ENCODE results near the gene WDR46. TPM values are rescaled to one million over a fixed set of nuclear protein-coding genes. Genes with fewer than 3 reads are reported as not detected.

Gene WDR46
- polyA plus RNA-seq, 1 donor from 2014 or later, result 62.5 TPM

- Histone ChIP-seq H3K27ac (ENCODE audit: low read length) (no peak overlapping the region), H3K4me3 (ENCODE audit: low read length) (no peak overlapping the region), H3K9me2 (ENCODE audit: insufficient read depth, low read length) (no peaks in the 10 kb centered on the region), H3K36me3 (ENCODE audit: insufficient read depth, low read length) (no peaks in the 10 kb centered on the region), H2AFZ (ENCODE audit: low read depth, low read length) (no peak overlapping the region), H3K9me3 (ENCODE audit: low read length) (no peaks in the 10 kb centered on the region), H4K20me1 (ENCODE audit: insufficient read depth) (no peaks in the 10 kb centered on the region), H3F3A (ENCODE audit: insufficient read depth, low read length, poor library complexity, severe bottlenecking) (no peaks in the 10 kb centered on the region), H3K9ac (ENCODE audit: low read length) (no peak overlapping the region), H3K27me3 (ENCODE audit: insufficient read depth, low read depth, low read length) (no peaks in the 10 kb centered on the region), H3K4me2 (ENCODE audit: low read length) (no peak overlapping the region), H3K79me2 (replicated peaks; ENCODE audit: insufficient read depth, low read length) (peaks cover 12% of the 10 kb centered on the region)
- TF ChIP-seq, protein P1, sequence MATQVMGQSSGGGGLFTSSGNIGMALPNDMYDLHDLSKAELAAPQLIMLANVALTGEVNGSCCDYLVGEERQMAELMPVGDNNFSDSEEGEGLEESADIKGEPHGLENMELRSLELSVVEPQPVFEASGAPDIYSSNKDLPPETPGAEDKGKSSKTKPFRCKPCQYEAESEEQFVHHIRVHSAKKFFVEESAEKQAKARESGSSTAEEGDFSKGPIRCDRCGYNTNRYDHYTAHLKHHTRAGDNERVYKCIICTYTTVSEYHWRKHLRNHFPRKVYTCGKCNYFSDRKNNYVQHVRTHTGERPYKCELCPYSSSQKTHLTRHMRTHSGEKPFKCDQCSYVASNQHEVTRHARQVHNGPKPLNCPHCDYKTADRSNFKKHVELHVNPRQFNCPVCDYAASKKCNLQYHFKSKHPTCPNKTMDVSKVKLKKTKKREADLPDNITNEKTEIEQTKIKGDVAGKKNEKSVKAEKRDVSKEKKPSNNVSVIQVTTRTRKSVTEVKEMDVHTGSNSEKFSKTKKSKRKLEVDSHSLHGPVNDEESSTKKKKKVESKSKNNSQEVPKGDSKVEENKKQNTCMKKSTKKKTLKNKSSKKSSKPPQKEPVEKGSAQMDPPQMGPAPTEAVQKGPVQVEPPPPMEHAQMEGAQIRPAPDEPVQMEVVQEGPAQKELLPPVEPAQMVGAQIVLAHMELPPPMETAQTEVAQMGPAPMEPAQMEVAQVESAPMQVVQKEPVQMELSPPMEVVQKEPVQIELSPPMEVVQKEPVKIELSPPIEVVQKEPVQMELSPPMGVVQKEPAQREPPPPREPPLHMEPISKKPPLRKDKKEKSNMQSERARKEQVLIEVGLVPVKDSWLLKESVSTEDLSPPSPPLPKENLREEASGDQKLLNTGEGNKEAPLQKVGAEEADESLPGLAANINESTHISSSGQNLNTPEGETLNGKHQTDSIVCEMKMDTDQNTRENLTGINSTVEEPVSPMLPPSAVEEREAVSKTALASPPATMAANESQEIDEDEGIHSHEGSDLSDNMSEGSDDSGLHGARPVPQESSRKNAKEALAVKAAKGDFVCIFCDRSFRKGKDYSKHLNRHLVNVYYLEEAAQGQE (IDR thresholded peaks at IDR 0.05; ENCODE audit: borderline replicate concordance), result no peak
- TF ChIP-seq EP300 (conservative IDR thresholded peaks at IDR 0.05; ENCODE audit: poor library complexity, severe bottlenecking) (no peak), EZH2 (IDR thresholded peaks at IDR 0.05; ENCODE audit: borderline replicate concordance, insufficient read depth, low read length, poor library complexity, severe bottlenecking) (no peak), POLR2AphosphoS5 (IDR thresholded peaks at IDR 0.05) (no peak), TAF1 (IDR thresholded peaks at IDR 0.05; ENCODE audit: low read depth) (no peak), SMC3 (conservative IDR thresholded peaks at IDR 0.05; ENCODE audit: poor library complexity) (no peak), RAD21 (conservative IDR thresholded peaks at IDR 0.05) (no peak), MXI1 (conservative IDR thresholded peaks at IDR 0.05; ENCODE audit: poor library complexity, severe bottlenecking) (no peak)
- TF ChIP-seq, protein P2, sequence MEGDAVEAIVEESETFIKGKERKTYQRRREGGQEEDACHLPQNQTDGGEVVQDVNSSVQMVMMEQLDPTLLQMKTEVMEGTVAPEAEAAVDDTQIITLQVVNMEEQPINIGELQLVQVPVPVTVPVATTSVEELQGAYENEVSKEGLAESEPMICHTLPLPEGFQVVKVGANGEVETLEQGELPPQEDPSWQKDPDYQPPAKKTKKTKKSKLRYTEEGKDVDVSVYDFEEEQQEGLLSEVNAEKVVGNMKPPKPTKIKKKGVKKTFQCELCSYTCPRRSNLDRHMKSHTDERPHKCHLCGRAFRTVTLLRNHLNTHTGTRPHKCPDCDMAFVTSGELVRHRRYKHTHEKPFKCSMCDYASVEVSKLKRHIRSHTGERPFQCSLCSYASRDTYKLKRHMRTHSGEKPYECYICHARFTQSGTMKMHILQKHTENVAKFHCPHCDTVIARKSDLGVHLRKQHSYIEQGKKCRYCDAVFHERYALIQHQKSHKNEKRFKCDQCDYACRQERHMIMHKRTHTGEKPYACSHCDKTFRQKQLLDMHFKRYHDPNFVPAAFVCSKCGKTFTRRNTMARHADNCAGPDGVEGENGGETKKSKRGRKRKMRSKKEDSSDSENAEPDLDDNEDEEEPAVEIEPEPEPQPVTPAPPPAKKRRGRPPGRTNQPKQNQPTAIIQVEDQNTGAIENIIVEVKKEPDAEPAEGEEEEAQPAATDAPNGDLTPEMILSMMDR (IDR thresholded peaks at IDR 0.05; ENCODE audit: poor library complexity, severe bottlenecking), result no peak
These were observed 16.0 kb upstream of the WDR46 start for GRCh38 chr6:33305052-33305451.

- Histone ChIP-seq H4K20me1 (ENCODE audit: insufficient read depth) (no peaks in the 10 kb centered on the region), H3K79me2 (replicated peaks; ENCODE audit: insufficient read depth, low read length) (peaks cover 12% of the 10 kb centered on the region)
These were observed 15.2 kb upstream of the WDR46 start for GRCh38 chr6:33304216-33304615.

More at GRCh38 chr6:33304216-33304615, 15.2 kb upstream of the WDR46 start:
- TF ChIP-seq EZH2 (IDR thresholded peaks at IDR 0.05; ENCODE audit: borderline replicate concordance, insufficient read depth, low read length, poor library complexity, severe bottlenecking) (no peak), MXI1 (conservative IDR thresholded peaks at IDR 0.05; ENCODE audit: poor library complexity, severe bottlenecking) (no peak), RAD21 (conservative IDR thresholded peaks at IDR 0.05) (no peak), EP300 (conservative IDR thresholded peaks at IDR 0.05; ENCODE audit: poor library complexity, severe bottlenecking) (no peak), POLR2AphosphoS5 (IDR thresholded peaks at IDR 0.05) (no peak), TAF1 (IDR thresholded peaks at IDR 0.05; ENCODE audit: low read depth) (no peak)
- TF ChIP-seq, protein P1 (IDR thresholded peaks at IDR 0.05; ENCODE audit: borderline replicate concordance), result no peak
- no peak overlapping the region for H3K4me3 ChIP-seq (ENCODE audit: low read length)
- no peak overlapping the region for H3K4me2 ChIP-seq (ENCODE audit: low read length)
- no peaks in the 10 kb centered on the region for H3K9me2 ChIP-seq (ENCODE audit: insufficient read depth, low read length)
- no peak overlapping the region for H2AFZ ChIP-seq (ENCODE audit: low read depth, low read length)
- H3K36me3 ChIP-seq (ENCODE audit: insufficient read depth, low read length), result no peaks in the 10 kb centered on the region
- no peak overlapping the region for H3K27ac ChIP-seq (ENCODE audit: low read length)
- H3F3A ChIP-seq (ENCODE audit: insufficient read depth, low read length, poor library complexity, severe bottlenecking), result no peaks in the 10 kb centered on the region
- no peaks in the 10 kb centered on the region for H3K27me3 ChIP-seq (ENCODE audit: insufficient read depth, low read depth, low read length)
- no peak overlapping the region for H3K9ac ChIP-seq (ENCODE audit: low read length)
- H3K9me3 ChIP-seq (ENCODE audit: low read length), result no peaks in the 10 kb centered on the region
